ENCODE results near the gene ACTL10.

GRCh38 chr20:33716498-33716897 lies 49.8 kb downstream of the ACTL10 start:
- TF ChIP-seq BHLHE40 (IDR thresholded peaks at IDR 0.05; ENCODE audit: low read depth, low read length) (no peak), E2F6 (IDR thresholded peaks at IDR 0.05; ENCODE audit: borderline replicate concordance, low read depth) (no peak), KDM5A (IDR thresholded peaks at IDR 0.05) (no peak), JUN (IDR thresholded peaks at IDR 0.05) (no peak), MAFK (IDR thresholded peaks at IDR 0.05; ENCODE audit: partially characterized antibody) (no peak), HDAC2 (IDR thresholded peaks at IDR 0.05) (no peak), POLR2A (IDR thresholded peaks at IDR 0.05; ENCODE audit: low read length) (no peak), SMC3 (IDR thresholded peaks at IDR 0.05) (no peak), CBX8 (IDR thresholded peaks at IDR 0.05) (no peak)
- TF ChIP-seq, protein P1, sequence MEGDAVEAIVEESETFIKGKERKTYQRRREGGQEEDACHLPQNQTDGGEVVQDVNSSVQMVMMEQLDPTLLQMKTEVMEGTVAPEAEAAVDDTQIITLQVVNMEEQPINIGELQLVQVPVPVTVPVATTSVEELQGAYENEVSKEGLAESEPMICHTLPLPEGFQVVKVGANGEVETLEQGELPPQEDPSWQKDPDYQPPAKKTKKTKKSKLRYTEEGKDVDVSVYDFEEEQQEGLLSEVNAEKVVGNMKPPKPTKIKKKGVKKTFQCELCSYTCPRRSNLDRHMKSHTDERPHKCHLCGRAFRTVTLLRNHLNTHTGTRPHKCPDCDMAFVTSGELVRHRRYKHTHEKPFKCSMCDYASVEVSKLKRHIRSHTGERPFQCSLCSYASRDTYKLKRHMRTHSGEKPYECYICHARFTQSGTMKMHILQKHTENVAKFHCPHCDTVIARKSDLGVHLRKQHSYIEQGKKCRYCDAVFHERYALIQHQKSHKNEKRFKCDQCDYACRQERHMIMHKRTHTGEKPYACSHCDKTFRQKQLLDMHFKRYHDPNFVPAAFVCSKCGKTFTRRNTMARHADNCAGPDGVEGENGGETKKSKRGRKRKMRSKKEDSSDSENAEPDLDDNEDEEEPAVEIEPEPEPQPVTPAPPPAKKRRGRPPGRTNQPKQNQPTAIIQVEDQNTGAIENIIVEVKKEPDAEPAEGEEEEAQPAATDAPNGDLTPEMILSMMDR (IDR thresholded peaks at IDR 0.05), result no peak
- TF ChIP-seq, protein P2, sequence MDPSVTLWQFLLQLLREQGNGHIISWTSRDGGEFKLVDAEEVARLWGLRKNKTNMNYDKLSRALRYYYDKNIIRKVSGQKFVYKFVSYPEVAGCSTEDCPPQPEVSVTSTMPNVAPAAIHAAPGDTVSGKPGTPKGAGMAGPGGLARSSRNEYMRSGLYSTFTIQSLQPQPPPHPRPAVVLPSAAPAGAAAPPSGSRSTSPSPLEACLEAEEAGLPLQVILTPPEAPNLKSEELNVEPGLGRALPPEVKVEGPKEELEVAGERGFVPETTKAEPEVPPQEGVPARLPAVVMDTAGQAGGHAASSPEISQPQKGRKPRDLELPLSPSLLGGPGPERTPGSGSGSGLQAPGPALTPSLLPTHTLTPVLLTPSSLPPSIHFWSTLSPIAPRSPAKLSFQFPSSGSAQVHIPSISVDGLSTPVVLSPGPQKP (IDR thresholded peaks at IDR 0.05; ENCODE audit: low read depth, low read length), result no peak

All from A549 (cell line).